Natural killer cell (primary cell): ENCODE results near the gene PRDM16. TPM values are rescaled to one million over a fixed set of nuclear protein-coding genes. Genes with fewer than 3 reads are reported as not detected.

Experiments
- ATAC-seq, 3 donors: fragments of 150-1000 bp in 2 of 3; fragments of 200-7000 bp in 1 of 3; cut with Tn5 transposase; 1 replicate in 1 of 3; 2 replicates in 2 of 3; pipeline ENCODE4 v1.10.0; 2021; ENCODE audit warnings: mild to moderate bottlenecking in 2 of 3, moderate library complexity in 2 of 3
- DNase-seq, 2 donors: peaks; one replicate each; pipeline versions ENCODE4 v3.0.0 to v3.0.0-alpha.2; 2013 to 2021; ENCODE audit warnings: mixed read lengths in 1 of 2
- H3K27ac ChIP-seq: one replicate; pipeline ENCODE4 v1.5.1; 2013; ENCODE audit warnings: mild to moderate bottlenecking, low read length
- H3K27me3 ChIP-seq: one replicate; pipeline ENCODE4 v1.6.1; 2013; ENCODE audit warnings: low read length; ENCODE audit not compliant: control insufficient read depth, insufficient read depth
- H3K36me3 ChIP-seq: one replicate; pipeline ENCODE4 v1.6.1; 2013; ENCODE audit warnings: low read length; ENCODE audit not compliant: control insufficient read depth, insufficient read depth
- H3K4me1 ChIP-seq: one replicate; pipeline ENCODE4 v1.6.1; 2013; ENCODE audit warnings: low read length; ENCODE audit not compliant: control insufficient read depth, insufficient read depth
- H3K4me3 ChIP-seq: one replicate; pipeline ENCODE4 v1.5.1; 2013; ENCODE audit warnings: low read length
- H3K9me3 ChIP-seq: one replicate; pipeline ENCODE4 v1.6.1; 2013; ENCODE audit warnings: low read length; ENCODE audit not compliant: control insufficient read depth, insufficient read depth
- H3K27ac Mint-ChIP-seq, 2 donors: one replicate each; pipeline ENCODE4 v1.8.0; 2022; ENCODE audit warnings: mild to moderate bottlenecking in 2 of 2, mixed read lengths in 2 of 2, moderate library complexity in 1 of 2
- H3K27me3 Mint-ChIP-seq, 2 donors: one replicate each; pipeline ENCODE4 v1.8.0; 2022; ENCODE audit warnings: low read depth in 2 of 2, mixed read lengths in 2 of 2
- H3K36me3 Mint-ChIP-seq: one replicate; pipeline ENCODE4 v1.8.0; 2022; ENCODE audit warnings: mixed read lengths
- H3K4me1 Mint-ChIP-seq, 2 donors: one replicate each; pipeline ENCODE4 v1.8.0; 2022; ENCODE audit warnings: mixed read lengths in 2 of 2
- H3K4me3 Mint-ChIP-seq: one replicate; pipeline ENCODE4 v1.8.0; 2022; ENCODE audit warnings: mild to moderate bottlenecking, moderate library complexity, mixed read lengths
- H3K9me3 Mint-ChIP-seq, 2 donors: one replicate each; pipeline ENCODE4 v1.8.0; 2022; ENCODE audit warnings: mixed read lengths in 2 of 2
- CTCF ChIP-seq: fragments of 200-600 bp; IDR thresholded peaks from one replicate; pipeline ENCODE4 v1.8.0; 2022; ENCODE audit warnings: antibody characterized with exemption
- WGBS: methylation state at CpG from one replicate; pipeline ENCODE4 v1.1.7; 2013; ENCODE audit warnings: missing lambda C conversion rate; ENCODE audit not compliant: insufficient coverage; 5-methylcytosine and 5-hydroxymethylcytosine counted together
- intact Hi-C: fragments of 100-400 bp; cut with micrococcal nuclease; formaldehyde crosslinking; loops from one replicate; pipeline ENCODE4 v1.14.2; 2022
- total RNA-seq, 4 donors: library from RNA; stranded (reverse); fragments of 120-200 nt in 1 of 4; gene quantifications; one replicate each; pipeline versions ENCODE4 v1.2.3 to v1.2.4, GENCODE V29; 2013 to 2022

Gene PRDM16
- total RNA-seq, 3 donors from 2014 or later (not counting 1 experiment from before 2014, with no cell fraction given), result 0.25 to 0.64 TPM; not detected in 1

- Mint-ChIP-seq H3K4me1 (no peaks in the 10 kb centered on the region), H3K27ac (no peak overlapping the region), H3K4me3 (no peak overlapping the region), H3K36me3 (no peaks in the 10 kb centered on the region), H3K9me3 (no peaks in the 10 kb centered on the region), H3K27me3 (peaks cover 0 to 14% of the 10 kb centered on the region in 2 donors)
- 95% methylated on average over 91 of the region's 91 CpGs for WGBS
- H3K4me3 ChIP-seq, result no peak overlapping the region
- H3K9me3 ChIP-seq, result no peaks in the 10 kb centered on the region
- H3K27me3 ChIP-seq, result no peaks in the 10 kb centered on the region
- intact Hi-C loops, result no loop called here
- no peaks in the 10 kb centered on the region for H3K36me3 ChIP-seq
- H3K27ac ChIP-seq, result no peak overlapping the region
- no peak for TF ChIP-seq CTCF
- no peak for ATAC-seq
- H3K4me1 ChIP-seq, result no peaks in the 10 kb centered on the region
- no peak for DNase-seq
Observed at GRCh38 chr1:3063379-3064295, 5.4 kb upstream of the PRDM16 start.

GRCh38 chr1:3064296-3064850 lies 4.6 kb upstream of the PRDM16 start:
- H3K27me3 ChIP-seq, result no peaks in the 10 kb centered on the region
- H3K27ac ChIP-seq, result no peak overlapping the region
- no peaks in the 10 kb centered on the region for H3K9me3 Mint-ChIP-seq
- peaks cover 3% of the 10 kb centered on the region for H3K4me1 ChIP-seq
- no peaks in the 10 kb centered on the region for H3K9me3 ChIP-seq
- intact Hi-C loops, result no loop called here
- DNase-seq (no peak), ATAC-seq (no peak)
- no peaks in the 10 kb centered on the region for H3K36me3 Mint-ChIP-seq
- H3K27me3 Mint-ChIP-seq, result peaks cover 0 to 13% of the 10 kb centered on the region in 2 donors
- WGBS, result 90% methylated on average over 17 of the region's 17 CpGs
- no peak for TF ChIP-seq CTCF
- H3K4me1 Mint-ChIP-seq, result no peaks in the 10 kb centered on the region
- H3K4me3 Mint-ChIP-seq, result no peak overlapping the region
- H3K36me3 ChIP-seq, result no peaks in the 10 kb centered on the region
- H3K27ac Mint-ChIP-seq, result no peak overlapping the region
- no peak overlapping the region for H3K4me3 ChIP-seq

GRCh38 chr1:3064901-3065300 lies 4.1 kb upstream of the PRDM16 start:
- 85% methylated on average over 9 of the region's 9 CpGs for WGBS
- no peaks in the 10 kb centered on the region for H3K9me3 ChIP-seq
- no peaks in the 10 kb centered on the region for H3K36me3 Mint-ChIP-seq
- no peaks in the 10 kb centered on the region for H3K36me3 ChIP-seq
- H3K4me3 ChIP-seq, result no peak overlapping the region
- H3K4me1 Mint-ChIP-seq, result no peaks in the 10 kb centered on the region
- H3K27me3 ChIP-seq, result no peaks in the 10 kb centered on the region
- H3K4me3 Mint-ChIP-seq, result no peak overlapping the region
- no peak for DNase-seq
- intact Hi-C loops, result no loop called here
- no peak overlapping the region for H3K27ac Mint-ChIP-seq
- no peaks in the 10 kb centered on the region for H3K9me3 Mint-ChIP-seq
- ATAC-seq, result no peak
- H3K27me3 Mint-ChIP-seq, result peaks cover 0 to 13% of the 10 kb centered on the region in 2 donors
- peaks cover 3% of the 10 kb centered on the region for H3K4me1 ChIP-seq
- no peak overlapping the region for H3K27ac ChIP-seq
- no peak for TF ChIP-seq CTCF
